Mucosa of descending colon (tissue), 3 donors: Measurements from ENCODE around the gene MSLN. TPM values are rescaled to one million over a fixed set of nuclear protein-coding genes. Genes with fewer than 3 reads are reported as not detected.

Source experiments
- ATAC-seq: fragments of 200-7000 bp; cut with Tn5 transposase; one replicate; pipeline ENCODE4 v1.9.1; 2020; ENCODE audit warnings: mild to moderate bottlenecking, moderate library complexity
- DNase-seq, 3 donors: peaks; one replicate each; pipeline ENCODE4 v3.0.0-alpha.2; 2020
- H3K36me3 ChIP-seq: fragments of 200-600 bp; one replicate; pipeline ENCODE4 v1.8.0; 2021; ENCODE audit warnings: low read depth, mild to moderate bottlenecking
- H3K4me1 ChIP-seq: fragments of 200-600 bp; one replicate; pipeline ENCODE4 v1.8.0; 2021; ENCODE audit warnings: low read depth, mild to moderate bottlenecking
- H3K4me3 ChIP-seq: fragments of 200-600 bp; one replicate; pipeline ENCODE4 v1.8.0; 2021; ENCODE audit warnings: mild to moderate bottlenecking
- H3K9me3 ChIP-seq: fragments of 200-600 bp; one replicate; pipeline ENCODE4 v1.8.0; 2021; ENCODE audit warnings: mild to moderate bottlenecking
- intact Hi-C, 2 donors: fragments of 100-400 bp; cut with DNase I in 1 of 2; cut with micrococcal nuclease in 1 of 2; formaldehyde crosslinking; loops; one replicate each; pipeline versions ENCODE4 v1.11.0 to v1.11.1; 2022; cut with DNase I, micrococcal nuclease
- total RNA-seq, 3 donors: library from RNA; stranded (reverse); fragmentation: NEBNext Ultra II Directional in 2 of 3; extraction: Animal tissue kit (Norgen Biotek cat#: 25700) in 2 of 3; gene quantifications; one replicate each; pipeline versions ENCODE4 v1.2.1 to v1.2.4, GENCODE V29; 2021 to 2023
- TF ChIP-seq, protein P1 (sequence below): fragments of 200-600 bp; IDR thresholded peaks from one replicate; pipeline ENCODE4 v1.8.0; 2022; ENCODE audit warnings: antibody characterized with exemption, mild to moderate bottlenecking
- donor health status: DM: no; HTN: no; CAD: no; lungs with moderate emphysema.
- donor health status: DM: no; HTN: no; CAD: no.
- donor health status: DM: no; HTN: yes; CAD: no.

The MSLN gene
- total RNA-seq, 3 donors from 2014 or later = 3.4 to 7.0 (median 4.7) TPM

DNA sequence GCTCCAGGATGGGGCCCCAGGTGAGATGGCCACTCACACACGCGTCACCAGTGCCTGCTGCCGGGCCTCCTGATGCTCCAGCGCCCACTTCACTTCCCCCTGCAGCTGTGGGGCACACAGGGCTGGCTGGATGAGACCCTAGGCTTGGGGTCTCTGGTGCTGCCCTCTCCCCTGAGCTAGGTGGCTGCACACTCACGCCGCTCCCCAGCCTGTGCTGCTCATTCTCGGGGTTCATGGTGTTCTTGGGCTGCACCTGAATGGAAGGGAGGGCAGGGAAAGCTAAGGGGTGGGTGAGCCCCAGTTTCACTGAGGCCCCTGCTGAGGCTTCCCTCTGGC lies 35.5 kb upstream of the MSLN start:
- intact Hi-C loops = no loop called here
- TF ChIP-seq, protein P1, sequence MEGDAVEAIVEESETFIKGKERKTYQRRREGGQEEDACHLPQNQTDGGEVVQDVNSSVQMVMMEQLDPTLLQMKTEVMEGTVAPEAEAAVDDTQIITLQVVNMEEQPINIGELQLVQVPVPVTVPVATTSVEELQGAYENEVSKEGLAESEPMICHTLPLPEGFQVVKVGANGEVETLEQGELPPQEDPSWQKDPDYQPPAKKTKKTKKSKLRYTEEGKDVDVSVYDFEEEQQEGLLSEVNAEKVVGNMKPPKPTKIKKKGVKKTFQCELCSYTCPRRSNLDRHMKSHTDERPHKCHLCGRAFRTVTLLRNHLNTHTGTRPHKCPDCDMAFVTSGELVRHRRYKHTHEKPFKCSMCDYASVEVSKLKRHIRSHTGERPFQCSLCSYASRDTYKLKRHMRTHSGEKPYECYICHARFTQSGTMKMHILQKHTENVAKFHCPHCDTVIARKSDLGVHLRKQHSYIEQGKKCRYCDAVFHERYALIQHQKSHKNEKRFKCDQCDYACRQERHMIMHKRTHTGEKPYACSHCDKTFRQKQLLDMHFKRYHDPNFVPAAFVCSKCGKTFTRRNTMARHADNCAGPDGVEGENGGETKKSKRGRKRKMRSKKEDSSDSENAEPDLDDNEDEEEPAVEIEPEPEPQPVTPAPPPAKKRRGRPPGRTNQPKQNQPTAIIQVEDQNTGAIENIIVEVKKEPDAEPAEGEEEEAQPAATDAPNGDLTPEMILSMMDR = no peak
- Histone ChIP-seq H3K4me3 (no peak overlapping the region), H3K36me3 (no peaks in the 10 kb centered on the region), H3K9me3 (no peaks in the 10 kb centered on the region), H3K4me1 (peaks cover 36% of the 10 kb centered on the region)
- DNase-seq (no peak), ATAC-seq (no peak)

GRCh38 chr16:725463-726187 lies 34.9 kb upstream of the MSLN start:
- TF ChIP-seq, protein P1 = no peak
- intact Hi-C loops = no loop called here
- no peaks in the 10 kb centered on the region for H3K9me3 ChIP-seq
- DNase-seq (no peak), ATAC-seq (no peak)
- peaks cover 32% of the 10 kb centered on the region for H3K4me1 ChIP-seq
- H3K4me3 ChIP-seq = no peak overlapping the region
- H3K36me3 ChIP-seq = no peaks in the 10 kb centered on the region

- TF ChIP-seq, protein P1 = no peak
- no peaks in the 10 kb centered on the region for H3K36me3 ChIP-seq
- H3K4me3 ChIP-seq = no peak overlapping the region
- H3K9me3 ChIP-seq = no peaks in the 10 kb centered on the region
- H3K4me1 ChIP-seq = peaks cover 32% of the 10 kb centered on the region
- peak in 1 of 3 donors; percentile 54 for DNase-seq
- intact Hi-C loops = no loop called here
- ATAC-seq = no peak
Observed at GRCh38 chr16:726188-726437, 34.4 kb upstream of the MSLN start.

DNA sequence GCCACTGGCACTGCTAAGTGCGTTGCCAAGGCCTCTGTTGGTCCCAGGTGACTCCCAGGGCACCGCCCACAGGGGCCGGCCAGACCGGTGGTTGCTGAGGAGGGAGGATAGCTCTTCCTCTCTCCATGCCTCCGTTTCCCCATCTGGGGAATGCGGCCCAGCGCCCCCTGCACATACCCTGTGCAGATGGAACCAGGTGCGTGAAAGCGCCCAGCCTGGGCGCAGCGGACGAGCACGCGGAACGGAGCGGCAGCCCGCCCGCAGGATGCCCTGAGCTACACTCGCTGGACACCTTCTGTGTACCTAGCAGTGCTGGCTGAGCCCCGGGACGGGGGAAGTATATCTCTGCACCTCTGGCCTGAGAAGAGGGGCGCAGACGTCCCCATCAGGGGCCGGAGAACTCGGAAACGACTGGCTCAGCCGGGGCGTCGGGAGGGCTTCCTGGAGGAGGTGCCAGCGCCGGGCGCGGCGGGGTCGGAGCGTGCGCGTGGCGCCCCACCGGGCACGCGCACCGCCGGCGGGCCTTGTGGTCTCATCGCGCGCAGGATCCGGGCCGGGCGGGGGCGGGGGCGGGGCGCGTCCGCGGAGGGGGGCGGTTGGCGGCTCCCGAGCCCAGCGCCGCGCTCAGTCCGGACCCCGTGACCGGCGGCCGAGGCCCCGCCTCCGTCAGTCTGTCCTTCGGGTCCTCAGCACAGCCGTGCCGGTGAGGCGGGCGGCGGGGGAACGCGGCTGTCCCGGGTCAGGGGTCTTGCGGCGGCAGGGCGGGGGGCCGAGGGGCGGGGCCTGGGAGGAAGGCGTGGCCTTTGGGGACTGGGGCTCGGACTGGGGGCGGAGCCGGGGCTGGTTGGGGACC lies 33.9 kb upstream of the MSLN start, which contains the start of the genes CCDC78 and HAGHL:
TSS of gene CCDC78 (minus strand) at position 6 of the 853 bp plus-strand sequence. CDS start 76 bp downstream, outside the sequence.
TSS of gene HAGHL (plus strand) at position 669 of the 853 bp plus-strand sequence. CDS start 404 bp downstream, outside the sequence.
- no peaks in the 10 kb centered on the region for H3K9me3 ChIP-seq
- peak; percentile 59 to 85 (median 78) for DNase-seq
- TF ChIP-seq, protein P1 = no peak
- peak; percentile 28 for ATAC-seq
- no peak within 1 kb of the TSS for H3K4me3 ChIP-seq
- H3K4me1 ChIP-seq = peaks cover 28% of the 10 kb centered on the region
- no peaks in the 10 kb centered on the region for H3K36me3 ChIP-seq
- intact Hi-C loops = no loop called here

GRCh38 chr16:727291-727977 lies 33.1 kb upstream of the MSLN start:
- intact Hi-C loops = no loop called here
- peak; percentile 35 for ATAC-seq
- Histone ChIP-seq H3K4me3 (no peak overlapping the region), H3K9me3 (no peaks in the 10 kb centered on the region), H3K36me3 (no peaks in the 10 kb centered on the region), H3K4me1 (peaks cover 22% of the 10 kb centered on the region)
- peak in 1 of 3 donors; percentile 73 for DNase-seq
- TF ChIP-seq, protein P1 = no peak
